HEK293 (cell line): Measurements from ENCODE around the gene RNF225.

Experiments used
- GLI2 ChIP-seq: fragments of 450-650 bp; formaldehyde crosslinking; IDR thresholded peaks from 2 replicates; pipeline ENCODE4; 2017; ENCODE audit warnings: missing biosample characterization, missing genetic modification characterization, low read depth, borderline replicate concordance
- KLF10 ChIP-seq: fragments of 450-650 bp; IDR thresholded peaks from 2 replicates; pipeline ENCODE4 v1.5.1; 2018; ENCODE audit warnings: missing biosample characterization, mild to moderate bottlenecking, missing genetic modification characterization
- KLF7 ChIP-seq: fragments of 450-650 bp; formaldehyde crosslinking; IDR thresholded peaks from 2 replicates; pipeline ENCODE4 v1.5.1; 2016; ENCODE audit warnings: missing biosample characterization, missing genetic modification characterization, borderline replicate concordance
- KLF9 ChIP-seq: fragments of 450-650 bp; formaldehyde crosslinking; IDR thresholded peaks from 2 replicates; pipeline ENCODE4 v1.5.1; 2016; ENCODE audit warnings: missing biosample characterization, missing genetic modification characterization, low read depth
- SALL2 ChIP-seq: fragments of 450-650 bp; formaldehyde crosslinking; IDR thresholded peaks from 2 replicates; pipeline ENCODE4 v1.5.0; 2017; ENCODE audit warnings: missing biosample characterization, mild to moderate bottlenecking, missing genetic modification characterization, borderline replicate concordance
- TCF7L2 ChIP-seq: IDR thresholded peaks from 2 replicates; pipeline ENCODE4 v1.6.1; 2011; ENCODE audit warnings: low read depth, mild to moderate bottlenecking, inconsistent platforms, low read length, moderate library complexity, borderline replicate concordance
- ZBTB1 ChIP-seq: fragments of 450-650 bp; formaldehyde crosslinking; IDR thresholded peaks from 2 replicates; pipeline ENCODE4 v1.5.1; 2016; ENCODE audit warnings: missing biosample characterization, missing genetic modification characterization
- ZBTB21 ChIP-seq: fragments of 450-650 bp; formaldehyde crosslinking; IDR thresholded peaks from 2 replicates; pipeline ENCODE4 v1.5.1; 2017; ENCODE audit warnings: missing biosample characterization, missing genetic modification characterization
- ZFP3 ChIP-seq: fragments of 450-650 bp; formaldehyde crosslinking; IDR thresholded peaks from 2 replicates; pipeline ENCODE4 v1.5.1; 2016; ENCODE audit warnings: low read depth, missing biosample characterization, missing genetic modification characterization
- ZFP41 ChIP-seq: fragments of 450-650 bp; formaldehyde crosslinking; IDR thresholded peaks from 2 replicates; pipeline ENCODE4 v1.5.1; 2016; ENCODE audit warnings: missing biosample characterization, missing genetic modification characterization, borderline replicate concordance
- ZNF211 ChIP-seq: fragments of 450-650 bp; formaldehyde crosslinking; IDR thresholded peaks from 2 replicates; pipeline ENCODE4 v1.5.1; 2016; ENCODE audit warnings: low read depth, missing biosample characterization, missing genetic modification characterization
- ZNF311 ChIP-seq: fragments of 450-650 bp; formaldehyde crosslinking; IDR thresholded peaks from 2 replicates; pipeline ENCODE4 v1.5.1; 2017; ENCODE audit warnings: missing biosample characterization, missing genetic modification characterization, borderline replicate concordance
- ZNF341 ChIP-seq: fragments of 450-650 bp; formaldehyde crosslinking; IDR thresholded peaks from 2 replicates; pipeline ENCODE4; 2016; ENCODE audit warnings: low read depth, missing biosample characterization, missing genetic modification characterization
- ZNF350 ChIP-seq: fragments of 450-650 bp; formaldehyde crosslinking; IDR thresholded peaks from 2 replicates; pipeline ENCODE4 v1.5.0; 2017; ENCODE audit warnings: missing biosample characterization, mild to moderate bottlenecking, missing genetic modification characterization
- ZNF426 ChIP-seq: fragments of 450-650 bp; formaldehyde crosslinking; IDR thresholded peaks from 2 replicates; pipeline ENCODE4 v1.5.1; 2017; ENCODE audit warnings: missing biosample characterization, missing genetic modification characterization, mild to moderate bottlenecking, inconsistent platforms, moderate library complexity
- ZNF514 ChIP-seq: fragments of 450-650 bp; formaldehyde crosslinking; IDR thresholded peaks from 2 replicates; pipeline ENCODE4 v1.5.1; 2016; ENCODE audit warnings: missing biosample characterization, missing genetic modification characterization
- ZNF529 ChIP-seq: fragments of 450-650 bp; formaldehyde crosslinking; IDR thresholded peaks from 2 replicates; pipeline ENCODE4 v1.5.1; 2017; ENCODE audit warnings: missing genetic modification characterization, missing biosample characterization; ENCODE audit not compliant: insufficient replicate concordance
- ZNF548 ChIP-seq: fragments of 450-650 bp; formaldehyde crosslinking; IDR thresholded peaks from 2 replicates; pipeline ENCODE4 v1.5.1; 2016; ENCODE audit warnings: missing biosample characterization, missing genetic modification characterization
- ZNF610 ChIP-seq: fragments of 450-650 bp; formaldehyde crosslinking; IDR thresholded peaks from 2 replicates; pipeline ENCODE4 v1.5.1; 2016; ENCODE audit warnings: missing biosample characterization, missing genetic modification characterization, borderline replicate concordance
- ZNF658 ChIP-seq: fragments of 450-650 bp; formaldehyde crosslinking; IDR thresholded peaks from 2 replicates; pipeline ENCODE4; 2016; ENCODE audit warnings: missing biosample characterization, missing genetic modification characterization
- ZNF660 ChIP-seq: fragments of 450-650 bp; IDR thresholded peaks from 2 replicates; pipeline ENCODE4 v1.5.1; 2018; ENCODE audit warnings: missing biosample characterization, mild to moderate bottlenecking, missing genetic modification characterization
- ZNF707 ChIP-seq: fragments of 450-650 bp; formaldehyde crosslinking; IDR thresholded peaks from 2 replicates; pipeline ENCODE4 v1.5.1; 2016; ENCODE audit warnings: missing biosample characterization, missing genetic modification characterization
- ZNF747 ChIP-seq: fragments of 450-650 bp; formaldehyde crosslinking; IDR thresholded peaks from 2 replicates; pipeline ENCODE4 v1.5.1; 2016; ENCODE audit warnings: missing biosample characterization, missing genetic modification characterization
- ZNF785 ChIP-seq: fragments of 450-650 bp; formaldehyde crosslinking; IDR thresholded peaks from 2 replicates; pipeline ENCODE4 v1.5.1; 2016; ENCODE audit warnings: missing biosample characterization, missing genetic modification characterization
- ZNF830 ChIP-seq: fragments of 450-650 bp; IDR thresholded peaks from 2 replicates; pipeline ENCODE4 v1.5.0; 2018; ENCODE audit warnings: missing biosample characterization, missing genetic modification characterization, low read depth, mild to moderate bottlenecking, moderate library complexity
- ZNF837 ChIP-seq: fragments of 450-650 bp; formaldehyde crosslinking; IDR thresholded peaks from 2 replicates; pipeline ENCODE4 v1.5.1; 2016; ENCODE audit warnings: missing biosample characterization, missing genetic modification characterization
- ZNF843 ChIP-seq: fragments of 450-650 bp; formaldehyde crosslinking; IDR thresholded peaks from 2 replicates; pipeline ENCODE4 v1.5.1; 2016; ENCODE audit warnings: missing biosample characterization, missing genetic modification characterization
- TF ChIP-seq, protein P1 (sequence below): fragments of 450-650 bp; formaldehyde crosslinking; IDR thresholded peaks from 2 replicates; pipeline ENCODE4 v1.5.1; 2016; ENCODE audit warnings: missing biosample characterization, missing genetic modification characterization
- TF ChIP-seq, protein P2 (sequence below): fragments of 450-650 bp; formaldehyde crosslinking; IDR thresholded peaks from 2 replicates; pipeline ENCODE4; 2016; ENCODE audit warnings: missing biosample characterization, missing genetic modification characterization
- TF ChIP-seq, protein P3 (sequence below): fragments of 450-650 bp; formaldehyde crosslinking; IDR thresholded peaks from 2 replicates; pipeline ENCODE4 v1.5.1; 2017; ENCODE audit warnings: missing biosample characterization, missing genetic modification characterization
- TF ChIP-seq, protein P4 (sequence below): fragments of 450-650 bp; formaldehyde crosslinking; conservative IDR thresholded peaks from 2 replicates; pipeline ENCODE4 v1.5.1; 2016; ENCODE audit warnings: low read depth, missing biosample characterization, missing genetic modification characterization

RNF225 gene

DNA sequence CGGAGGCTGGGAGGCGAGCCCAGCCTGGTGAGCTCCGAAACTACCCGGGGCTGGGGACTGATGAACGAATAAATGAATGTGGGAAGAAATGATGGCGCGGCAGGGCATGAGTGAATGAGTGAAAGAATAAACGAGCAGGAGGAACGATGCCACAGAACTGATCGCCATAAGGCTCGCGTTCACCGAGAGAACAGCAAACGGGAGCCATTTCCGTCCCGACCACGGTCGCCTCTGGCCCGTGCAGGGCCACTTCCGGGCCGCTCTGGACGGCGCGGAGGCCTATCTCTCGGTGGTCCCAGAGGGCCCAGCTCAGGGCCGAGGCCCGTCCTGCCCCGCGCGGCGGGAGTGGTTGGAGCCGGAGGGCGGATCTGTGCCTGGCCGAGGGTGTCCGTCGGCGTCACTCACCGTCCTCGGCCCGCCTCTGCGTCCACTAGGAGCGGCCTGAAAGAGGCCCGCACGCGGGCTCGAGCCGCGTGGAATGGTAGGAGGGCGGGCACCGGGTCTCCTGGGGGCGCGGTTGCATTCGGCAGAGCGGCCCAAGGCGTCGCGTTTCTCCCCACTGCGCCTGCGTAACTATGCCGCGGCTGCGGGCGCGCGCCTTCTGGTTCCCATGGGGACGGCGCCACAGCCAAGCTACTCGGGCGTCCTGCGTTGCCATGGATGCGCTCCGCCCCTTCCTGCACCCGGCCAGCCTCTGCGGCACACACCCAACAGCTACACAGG is 33.0 kb upstream of the RNF225 start, which contains the start of gene ZNF497 (continued):
- TF ChIP-seq, protein P1, sequence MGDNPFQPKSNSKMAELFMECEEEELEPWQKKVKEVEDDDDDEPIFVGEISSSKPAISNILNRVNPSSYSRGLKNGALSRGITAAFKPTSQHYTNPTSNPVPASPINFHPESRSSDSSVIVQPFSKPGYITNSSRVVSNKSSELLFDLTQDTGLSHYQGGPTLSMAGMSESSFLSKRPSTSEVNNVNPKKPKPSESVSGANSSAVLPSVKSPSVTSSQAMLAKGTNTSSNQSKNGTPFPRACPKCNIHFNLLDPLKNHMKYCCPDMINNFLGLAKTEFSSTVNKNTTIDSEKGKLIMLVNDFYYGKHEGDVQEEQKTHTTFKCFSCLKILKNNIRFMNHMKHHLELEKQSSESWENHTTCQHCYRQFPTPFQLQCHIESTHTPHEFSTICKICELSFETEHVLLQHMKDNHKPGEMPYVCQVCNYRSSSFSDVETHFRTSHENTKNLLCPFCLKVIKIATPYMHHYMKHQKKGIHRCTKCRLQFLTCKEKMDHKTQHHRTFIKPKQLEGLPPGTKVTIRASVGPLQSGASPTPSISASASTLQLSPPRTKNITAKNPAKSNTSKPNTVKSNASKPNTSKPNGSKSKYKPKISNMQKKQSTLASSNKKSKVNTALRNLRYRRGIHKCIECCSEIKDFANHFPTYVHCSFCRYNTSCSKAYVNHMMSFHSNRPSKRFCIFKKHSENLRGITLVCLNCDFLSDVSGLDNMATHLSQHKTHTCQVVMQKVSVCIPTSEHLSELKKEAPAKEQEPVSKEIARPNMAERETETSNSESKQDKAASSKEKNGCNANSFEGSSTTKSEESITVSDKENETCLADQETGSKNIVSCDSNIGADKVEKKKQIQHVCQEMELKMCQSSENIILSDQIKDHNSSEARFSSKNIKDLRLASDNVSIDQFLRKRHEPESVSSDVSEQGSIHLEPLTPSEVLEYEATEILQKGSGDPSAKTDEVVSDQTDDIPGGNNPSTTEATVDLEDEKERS (tag by site-specific recombination) = 0 out of 2 replicates have a peak, but pooled peaks have one; percentile 7
- TF ChIP-seq ZNF311 (tag by site-specific recombination) (no peak), ZNF707 (tag by site-specific recombination) (no peak), ZNF426 (no peak), ZNF610 (tag by site-specific recombination) (peak; percentile 87), ZNF350 (tag by site-specific recombination) (no peak), ZBTB1 (no peak), ZFP3 (tag by site-specific recombination) (no peak), KLF7 (tag by site-specific recombination) (peak; percentile 69; the same call in 1 of the 2 replicates), ZNF747 (tag by site-specific recombination) (no peak), KLF9 (tag by site-specific recombination) (peak; percentile 95), KLF10 (tag by site-specific recombination) (peak; percentile 78), GLI2 (no peak), SALL2 (tag by site-specific recombination) (no peak), ZNF548 (no peak), ZFP41 (tag by site-specific recombination) (no peak), TCF7L2 (no peak), ZNF211 (tag by site-specific recombination) (no peak), ZNF660 (tag by site-specific recombination) (0 out of 2 replicates have a peak, but pooled peaks have one; percentile 68), ZNF785 (tag by site-specific recombination) (no peak), ZNF514 (tag by site-specific recombination) (no peak), ZNF837 (tag by site-specific recombination) (no peak), ZNF658 (tag by site-specific recombination) (no peak), ZNF341 (peak; percentile 90), ZNF843 (tag by site-specific recombination) (0 out of 2 replicates have a peak, but pooled peaks have one; percentile 63), ZNF830 (tag by site-specific recombination) (no peak), ZBTB21 (tag by site-specific recombination) (no peak), ZNF529 (tag by site-specific recombination) (no peak)
- TF ChIP-seq, protein P2, sequence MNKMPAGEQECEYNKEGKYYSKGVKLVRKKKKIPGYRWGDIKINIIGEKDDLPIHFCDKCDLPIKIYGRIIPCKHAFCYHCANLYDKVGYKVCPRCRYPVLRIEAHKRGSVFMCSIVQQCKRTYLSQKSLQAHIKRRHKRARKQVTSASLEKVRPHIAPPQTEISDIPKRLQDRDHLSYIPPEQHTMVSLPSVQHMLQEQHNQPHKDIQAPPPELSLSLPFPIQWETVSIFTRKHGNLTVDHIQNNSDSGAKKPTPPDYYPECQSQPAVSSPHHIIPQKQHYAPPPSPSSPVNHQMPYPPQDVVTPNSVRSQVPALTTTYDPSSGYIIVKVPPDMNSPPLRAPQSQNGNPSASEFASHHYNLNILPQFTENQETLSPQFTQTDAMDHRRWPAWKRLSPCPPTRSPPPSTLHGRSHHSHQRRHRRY = no peak
- TF ChIP-seq, protein P3, sequence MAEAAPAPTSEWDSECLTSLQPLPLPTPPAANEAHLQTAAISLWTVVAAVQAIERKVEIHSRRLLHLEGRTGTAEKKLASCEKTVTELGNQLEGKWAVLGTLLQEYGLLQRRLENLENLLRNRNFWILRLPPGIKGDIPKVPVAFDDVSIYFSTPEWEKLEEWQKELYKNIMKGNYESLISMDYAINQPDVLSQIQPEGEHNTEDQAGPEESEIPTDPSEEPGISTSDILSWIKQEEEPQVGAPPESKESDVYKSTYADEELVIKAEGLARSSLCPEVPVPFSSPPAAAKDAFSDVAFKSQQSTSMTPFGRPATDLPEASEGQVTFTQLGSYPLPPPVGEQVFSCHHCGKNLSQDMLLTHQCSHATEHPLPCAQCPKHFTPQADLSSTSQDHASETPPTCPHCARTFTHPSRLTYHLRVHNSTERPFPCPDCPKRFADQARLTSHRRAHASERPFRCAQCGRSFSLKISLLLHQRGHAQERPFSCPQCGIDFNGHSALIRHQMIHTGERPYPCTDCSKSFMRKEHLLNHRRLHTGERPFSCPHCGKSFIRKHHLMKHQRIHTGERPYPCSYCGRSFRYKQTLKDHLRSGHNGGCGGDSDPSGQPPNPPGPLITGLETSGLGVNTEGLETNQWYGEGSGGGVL (tag by site-specific recombination) = no peak; the same call in 1 of the 2 replicates
- TF ChIP-seq, protein P4, sequence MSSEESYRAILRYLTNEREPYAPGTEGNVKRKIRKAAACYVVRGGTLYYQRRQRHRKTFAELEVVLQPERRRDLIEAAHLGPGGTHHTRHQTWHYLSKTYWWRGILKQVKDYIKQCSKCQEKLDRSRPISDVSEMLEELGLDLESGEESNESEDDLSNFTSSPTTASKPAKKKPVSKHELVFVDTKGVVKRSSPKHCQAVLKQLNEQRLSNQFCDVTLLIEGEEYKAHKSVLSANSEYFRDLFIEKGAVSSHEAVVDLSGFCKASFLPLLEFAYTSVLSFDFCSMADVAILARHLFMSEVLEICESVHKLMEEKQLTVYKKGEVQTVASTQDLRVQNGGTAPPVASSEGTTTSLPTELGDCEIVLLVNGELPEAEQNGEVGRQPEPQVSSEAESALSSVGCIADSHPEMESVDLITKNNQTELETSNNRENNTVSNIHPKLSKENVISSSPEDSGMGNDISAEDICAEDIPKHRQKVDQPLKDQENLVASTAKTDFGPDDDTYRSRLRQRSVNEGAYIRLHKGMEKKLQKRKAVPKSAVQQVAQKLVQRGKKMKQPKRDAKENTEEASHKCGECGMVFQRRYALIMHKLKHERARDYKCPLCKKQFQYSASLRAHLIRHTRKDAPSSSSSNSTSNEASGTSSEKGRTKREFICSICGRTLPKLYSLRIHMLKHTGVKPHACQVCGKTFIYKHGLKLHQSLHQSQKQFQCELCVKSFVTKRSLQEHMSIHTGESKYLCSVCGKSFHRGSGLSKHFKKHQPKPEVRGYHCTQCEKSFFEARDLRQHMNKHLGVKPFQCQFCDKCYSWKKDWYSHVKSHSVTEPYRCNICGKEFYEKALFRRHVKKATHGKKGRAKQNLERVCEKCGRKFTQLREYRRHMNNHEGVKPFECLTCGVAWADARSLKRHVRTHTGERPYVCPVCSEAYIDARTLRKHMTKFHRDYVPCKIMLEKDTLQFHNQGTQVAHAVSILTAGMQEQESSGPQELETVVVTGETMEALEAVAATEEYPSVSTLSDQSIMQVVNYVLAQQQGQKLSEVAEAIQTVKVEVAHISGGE (tag by site-specific recombination) = peak; percentile 96
